Stimulated activated naive B cell treated with anti-CD40 and anti-IgM and Interleukin-4, amounts not matched to agents 10 μg/mL and 1 μg/mL and 100 μg/mL, for 72 hours (primary cell): ENCODE data around the gene ZNF280A.
"Not testable (repeated sequence)": the region's sequence is repeated elsewhere in the genome, so short reads cannot be mapped to it uniquely, and the experiment has no call there.

Experiments
- ATAC-seq, 2 donors: fragments of 150-1000 bp; cut with Tn5 transposase; replicated peaks; 2 replicates each; pipeline ENCODE4 v1.10.0; 2021; ENCODE audit warnings: moderate library complexity in 1 of 2
- DNase-seq: peaks from one replicate; pipeline ENCODE4 v3.0.0; 2021
- H3K27ac Mint-ChIP-seq: one replicate; pipeline ENCODE4 v1.8.0; 2022; ENCODE audit warnings: mild to moderate bottlenecking, mixed read lengths
- H3K27me3 Mint-ChIP-seq, 2 donors: one replicate each; pipeline ENCODE4 v1.8.0; 2022; ENCODE audit warnings: mixed read lengths in 2 of 2
- H3K36me3 Mint-ChIP-seq, 2 donors: one replicate each; pipeline ENCODE4 v1.8.0; 2022; ENCODE audit warnings: mixed read lengths in 2 of 2, mild to moderate bottlenecking in 1 of 2
- H3K4me1 Mint-ChIP-seq, 2 donors: one replicate each; pipeline ENCODE4 v1.8.0; 2022; ENCODE audit warnings: mixed read lengths in 2 of 2, mild to moderate bottlenecking in 1 of 2
- H3K4me3 Mint-ChIP-seq, 2 donors: one replicate each; pipeline ENCODE4 v1.8.0; 2022; ENCODE audit warnings: mild to moderate bottlenecking in 2 of 2, mixed read lengths in 2 of 2, moderate library complexity in 1 of 2
- H3K9me3 Mint-ChIP-seq, 2 donors: one replicate each; pipeline ENCODE4 v1.8.0; 2022; ENCODE audit warnings: mixed read lengths in 2 of 2, mild to moderate bottlenecking in 1 of 2

The ZNF280A gene

GRCh38 chr22:22513619-22514018 lies 6.5 kb downstream of the ZNF280A start:
- Mint-ChIP-seq H3K4me3 (no peak overlapping the region), H3K4me1 (peaks cover 0 to 2% of the 10 kb centered on the region in 2 donors), H3K27me3 (peaks cover 21 to 25% of the 10 kb centered on the region in 2 donors), H3K36me3 (peaks cover 2 to 3% of the 10 kb centered on the region in 2 donors), H3K9me3 (peaks cover 3 to 8% of the 10 kb centered on the region in 2 donors), H3K27ac (no peak overlapping the region)
- ATAC-seq (no peak), DNase-seq (no peak)

GRCh38 chr22:22512951-22513350 lies 7.1 kb downstream of the ZNF280A start:
- no peak for ATAC-seq
- Mint-ChIP-seq H3K27me3 (peaks cover 21 to 25% of the 10 kb centered on the region in 2 donors), H3K36me3 (peaks cover 2 to 3% of the 10 kb centered on the region in 2 donors), H3K4me3 (no peak overlapping the region), H3K4me1 (peaks cover 2 to 4% of the 10 kb centered on the region in 2 donors), H3K9me3 (peaks cover 3 to 8% of the 10 kb centered on the region in 2 donors), H3K27ac (no peak overlapping the region)
- no peak for DNase-seq

- DNase-seq, H3K27ac Mint-ChIP-seq, H3K4me3 Mint-ChIP-seq, H3K9me3 Mint-ChIP-seq, ATAC-seq: not testable (repeated sequence)
- Mint-ChIP-seq H3K4me1 (peaks cover 9 to 11% of the 10 kb centered on the region in 2 donors), H3K36me3 (peaks cover 6 to 11% of the 10 kb centered on the region in 2 donors), H3K27me3 (peaks cover 11 to 13% of the 10 kb centered on the region in 2 donors)
Observed at GRCh38 chr22:22510833-22511232, 9.2 kb downstream of the ZNF280A start.

DNA sequence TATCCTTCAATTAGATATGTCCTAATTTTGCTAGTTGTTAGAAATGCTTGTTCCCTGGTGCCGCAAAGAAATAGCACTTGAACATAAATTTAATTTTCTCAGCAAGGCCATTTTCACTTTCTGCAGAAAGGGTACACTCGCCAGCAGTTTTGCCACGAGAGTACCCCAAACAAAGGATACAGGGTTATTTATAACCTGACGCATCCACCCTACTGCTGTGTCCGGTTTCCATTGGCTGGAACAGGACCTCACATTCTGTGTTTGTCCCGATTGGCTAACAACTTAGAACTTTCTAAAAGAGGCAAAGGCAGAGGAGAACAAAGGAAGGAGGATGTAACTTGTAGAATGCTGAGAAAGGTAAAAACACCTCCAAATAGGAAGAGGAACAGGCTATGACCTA lies 10.2 kb downstream of the ZNF280A start:
- not testable (repeated sequence) for ATAC-seq, H3K27me3 Mint-ChIP-seq, H3K27ac Mint-ChIP-seq, H3K4me3 Mint-ChIP-seq, H3K9me3 Mint-ChIP-seq, DNase-seq
- Mint-ChIP-seq H3K36me3 (peaks cover 8 to 14% of the 10 kb centered on the region in 2 donors), H3K4me1 (peaks cover 9 to 11% of the 10 kb centered on the region in 2 donors)

DNA sequence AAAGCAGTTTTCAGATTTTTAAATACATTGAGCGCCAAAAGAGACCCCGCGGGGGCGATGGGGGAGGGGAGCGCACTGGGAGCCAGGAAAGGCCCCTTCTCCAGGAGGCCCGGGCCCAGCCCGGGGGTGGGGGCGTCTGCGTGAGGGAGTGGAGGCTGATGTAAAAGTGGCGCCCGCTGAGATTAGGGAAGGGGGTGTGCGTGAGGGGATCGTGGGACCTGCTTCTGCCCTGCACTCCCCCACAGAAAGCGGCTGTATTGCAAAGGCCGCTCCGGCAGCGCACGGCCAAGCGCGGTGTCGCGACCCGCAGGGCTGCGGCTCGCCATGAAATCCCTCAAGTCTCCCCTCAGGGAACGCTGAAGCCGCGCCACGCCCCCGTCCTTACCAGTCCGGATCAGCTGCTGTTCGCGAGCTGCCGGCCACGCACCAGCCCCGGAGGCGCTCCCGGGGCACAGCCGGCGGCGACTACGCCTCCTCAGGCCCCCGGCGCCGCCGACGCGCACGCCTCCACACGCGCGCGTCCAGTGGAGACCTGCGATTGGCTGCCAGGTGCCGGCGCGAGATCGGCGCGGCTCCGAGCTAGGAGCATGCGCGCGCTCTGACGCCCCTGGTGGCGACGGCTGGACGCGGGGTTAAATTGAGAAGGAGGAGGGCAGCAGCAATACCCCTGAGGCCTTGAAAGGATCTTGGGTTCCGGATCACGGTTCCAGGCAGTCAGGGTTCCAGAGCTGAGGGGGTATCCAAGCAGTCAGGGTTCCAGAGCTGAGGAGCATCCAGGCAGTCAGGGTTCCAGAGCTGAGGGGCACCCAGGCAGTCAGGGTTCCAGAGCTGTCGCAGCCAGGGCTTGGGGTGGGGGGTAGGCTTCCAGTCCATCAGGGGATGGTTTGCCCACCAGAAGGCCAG lies 11.5 kb downstream of the ZNF280A start, which contains the start of gene ZNF280B:
TSS of gene ZNF280B (minus strand) at position 469 of the 903 bp plus-strand sequence. CDS start 19,344 bp downstream, outside the sequence.
- ATAC-seq = peak; percentile 96 to 98
- H3K4me1 Mint-ChIP-seq = peaks cover 9 to 11% of the 10 kb centered on the region in 2 donors
- H3K4me3 Mint-ChIP-seq = peak within 1 kb of the TSS; percentile 80 to 83
- no peaks in the 10 kb centered on the region for H3K27me3 Mint-ChIP-seq
- peaks cover 11 to 18% of the 10 kb centered on the region in 2 donors for H3K36me3 Mint-ChIP-seq
- peak; percentile 83 for DNase-seq
- H3K27ac Mint-ChIP-seq = peak within 1 kb of the TSS; percentile 63
- peaks cover 3 to 8% of the 10 kb centered on the region in 2 donors for H3K9me3 Mint-ChIP-seq

- DNase-seq = no peak
- ATAC-seq = peak in 1 of 2 donors; percentile 11
- no peaks in the 10 kb centered on the region for H3K27me3 Mint-ChIP-seq
- H3K36me3 Mint-ChIP-seq = peaks cover 13 to 18% of the 10 kb centered on the region in 2 donors
- peak overlapping the region; percentile 63 for H3K27ac Mint-ChIP-seq
- H3K9me3 Mint-ChIP-seq = peaks cover 3 to 8% of the 10 kb centered on the region in 2 donors
- H3K4me1 Mint-ChIP-seq = peaks cover 9 to 11% of the 10 kb centered on the region in 2 donors
- H3K4me3 Mint-ChIP-seq = peak overlapping the region; percentile 80 to 83
Observed at GRCh38 chr22:22507743-22508273, 12.3 kb downstream of the ZNF280A start.

GRCh38 chr22:22506736-22507135 lies 13.3 kb downstream of the ZNF280A start:
- peaks cover 17 to 20% of the 10 kb centered on the region in 2 donors for H3K36me3 Mint-ChIP-seq
- DNase-seq = no peak
- no peak overlapping the region for H3K4me3 Mint-ChIP-seq
- no peaks in the 10 kb centered on the region for H3K27me3 Mint-ChIP-seq
- peaks cover 3 to 8% of the 10 kb centered on the region in 2 donors for H3K9me3 Mint-ChIP-seq
- peaks cover 9 to 11% of the 10 kb centered on the region in 2 donors for H3K4me1 Mint-ChIP-seq
- no peak for ATAC-seq
- H3K27ac Mint-ChIP-seq = no peak overlapping the region

DNA sequence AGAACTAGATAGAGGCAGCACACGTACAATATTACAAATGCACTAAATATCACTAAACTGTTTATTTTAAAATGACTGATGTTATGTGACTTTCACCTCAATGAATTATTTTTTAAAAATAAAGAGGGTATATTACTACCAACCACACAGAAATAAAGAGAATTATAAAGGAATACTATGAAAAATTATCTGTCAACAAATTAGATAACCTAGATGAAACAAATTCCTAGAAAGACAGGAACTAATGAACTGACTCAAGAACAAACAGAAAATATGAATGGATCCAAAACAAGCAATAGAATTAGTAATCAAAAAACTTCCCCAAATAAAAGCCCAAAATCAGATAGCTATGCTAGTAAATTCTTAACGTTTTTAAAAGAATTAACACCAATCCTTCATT lies 21.8 kb downstream of the ZNF280A start:
- Mint-ChIP-seq H3K27ac (no peak overlapping the region), H3K4me1 (peaks cover 3 to 12% of the 10 kb centered on the region in 2 donors), H3K36me3 (peaks cover 13 to 16% of the 10 kb centered on the region in 2 donors), H3K9me3 (no peaks in the 10 kb centered on the region), H3K4me3 (no peak overlapping the region), H3K27me3 (no peaks in the 10 kb centered on the region)
- ATAC-seq (no peak), DNase-seq (no peak)

DNA sequence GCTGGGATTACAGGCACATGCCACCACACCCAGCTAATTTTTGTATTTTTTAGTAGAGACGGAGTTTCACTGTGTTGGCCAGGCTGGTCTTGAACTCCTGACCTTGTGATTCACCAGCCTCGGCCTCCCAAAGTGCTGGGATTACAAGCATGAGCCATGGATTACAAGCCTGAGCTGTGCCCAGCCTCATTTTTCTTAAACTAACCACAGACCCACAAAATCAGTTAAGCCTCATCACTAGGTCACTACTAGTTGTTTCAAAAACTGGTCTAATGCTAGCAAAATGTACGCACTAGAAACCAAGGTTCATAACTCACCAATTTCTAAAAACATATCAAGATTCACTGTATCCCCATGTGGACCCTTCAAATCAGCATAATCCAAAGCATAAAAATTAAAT lies 28.5 kb downstream of the ZNF280A start:
- not testable (repeated sequence) for ATAC-seq, H3K4me1 Mint-ChIP-seq, H3K9me3 Mint-ChIP-seq, DNase-seq, H3K27ac Mint-ChIP-seq, H3K27me3 Mint-ChIP-seq, H3K4me3 Mint-ChIP-seq
- peaks cover 26 to 40% of the 10 kb centered on the region in 2 donors for H3K36me3 Mint-ChIP-seq

DNA sequence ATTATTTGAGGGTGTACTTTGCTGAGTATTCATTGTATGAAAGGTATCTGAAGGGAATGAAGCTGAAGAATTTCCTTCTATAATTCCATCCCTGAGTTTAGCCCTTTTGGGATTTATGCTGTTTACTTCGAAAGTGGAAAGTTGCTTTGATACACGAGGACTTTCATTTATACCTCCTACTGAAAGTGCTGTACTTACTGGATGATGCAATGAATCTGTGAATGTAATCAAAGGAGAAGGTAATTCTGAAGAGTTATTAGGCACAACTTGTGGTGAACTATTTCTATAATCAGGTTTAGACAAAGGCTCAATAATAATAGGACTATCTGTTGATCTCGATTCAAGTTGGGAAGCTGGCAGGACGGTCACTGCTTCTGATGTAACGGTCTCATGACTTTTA lies 31.3 kb downstream of the ZNF280A start:
- DNase-seq (no peak), ATAC-seq (no peak)
- no peaks in the 10 kb centered on the region for H3K4me1 Mint-ChIP-seq
- no peaks in the 10 kb centered on the region for H3K9me3 Mint-ChIP-seq
- H3K36me3 Mint-ChIP-seq = peaks cover 35 to 44% of the 10 kb centered on the region in 2 donors
- no peak overlapping the region for H3K4me3 Mint-ChIP-seq
- no peaks in the 10 kb centered on the region for H3K27me3 Mint-ChIP-seq
- H3K27ac Mint-ChIP-seq = no peak overlapping the region

DNA sequence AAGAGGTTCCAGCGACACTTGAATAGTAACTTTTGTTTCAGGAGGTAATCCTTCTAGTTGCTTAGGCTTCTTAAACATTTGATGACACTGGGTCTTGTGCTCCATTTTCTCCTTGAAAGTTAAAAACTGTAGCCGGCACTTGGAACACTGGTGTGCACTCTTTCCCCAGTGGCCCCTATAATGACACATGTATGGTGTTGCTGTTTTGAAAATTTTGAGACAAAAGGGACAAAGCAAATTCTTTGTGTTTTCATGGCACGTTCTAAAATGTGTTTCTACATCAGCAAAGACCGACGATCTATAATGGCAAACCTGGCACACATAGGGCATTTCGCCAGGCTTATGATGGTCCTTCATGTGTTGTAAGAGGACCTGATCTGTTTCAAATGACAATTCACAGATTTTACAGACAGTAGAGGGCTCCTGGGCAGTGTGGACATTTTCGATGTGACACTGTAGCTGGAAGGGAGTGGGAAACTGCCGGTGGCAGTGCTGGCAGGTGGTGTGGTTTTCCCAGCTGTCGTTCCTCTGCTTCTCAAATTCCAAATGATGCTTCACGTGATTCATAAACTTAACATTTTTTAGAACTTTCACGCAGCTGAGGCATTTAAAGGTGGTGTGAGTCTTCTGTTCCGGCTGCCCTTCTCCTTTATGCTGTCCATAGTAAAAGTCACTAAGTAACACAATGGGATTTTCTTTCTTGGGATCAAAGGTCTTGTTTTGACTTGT lies 32.0 kb downstream of the ZNF280A start:
- no peaks in the 10 kb centered on the region for H3K9me3 Mint-ChIP-seq
- no peaks in the 10 kb centered on the region for H3K4me1 Mint-ChIP-seq
- H3K4me3 Mint-ChIP-seq = no peak overlapping the region
- no peak for ATAC-seq
- no peak for DNase-seq
- no peak overlapping the region for H3K27ac Mint-ChIP-seq
- H3K27me3 Mint-ChIP-seq = no peaks in the 10 kb centered on the region
- peaks cover 28 to 37% of the 10 kb centered on the region in 2 donors for H3K36me3 Mint-ChIP-seq

GRCh38 chr22:22487059-22487458 lies 33.0 kb downstream of the ZNF280A start:
- H3K36me3 Mint-ChIP-seq = peaks cover 28 to 36% of the 10 kb centered on the region in 2 donors
- no peak overlapping the region for H3K4me3 Mint-ChIP-seq

GRCh38 chr22:22486132-22486899 lies 33.8 kb downstream of the ZNF280A start:
- H3K9me3 Mint-ChIP-seq = no peaks in the 10 kb centered on the region
- no peak overlapping the region for H3K4me3 Mint-ChIP-seq
- H3K4me1 Mint-ChIP-seq = no peaks in the 10 kb centered on the region
- ATAC-seq (no peak), DNase-seq (no peak)
- H3K36me3 Mint-ChIP-seq = peaks cover 28 to 36% of the 10 kb centered on the region in 2 donors
- no peaks in the 10 kb centered on the region for H3K27me3 Mint-ChIP-seq
- H3K27ac Mint-ChIP-seq = no peak overlapping the region

More at GRCh38 chr22:22487059-22487458, 33.0 kb downstream of the ZNF280A start:
- H3K4me1 Mint-ChIP-seq = no peaks in the 10 kb centered on the region
- ATAC-seq (no peak), DNase-seq (no peak)
- H3K9me3 Mint-ChIP-seq = no peaks in the 10 kb centered on the region
- no peak overlapping the region for H3K27ac Mint-ChIP-seq
- no peaks in the 10 kb centered on the region for H3K27me3 Mint-ChIP-seq
